HG03558 (cell line): Measurements from ENCODE around the gene GMDS.

Experiments used
- ATAC-seq: cut with Tn5 transposase; IDR thresholded peaks from one replicate; pipeline ENCODE4 v1.9.1; 2021; ENCODE audit warnings: moderate number of reproducible peaks; ENCODE audit not compliant: unreplicated experiment; ENCODE audit errors: extremely low read depth

Gene GMDS

DNA sequence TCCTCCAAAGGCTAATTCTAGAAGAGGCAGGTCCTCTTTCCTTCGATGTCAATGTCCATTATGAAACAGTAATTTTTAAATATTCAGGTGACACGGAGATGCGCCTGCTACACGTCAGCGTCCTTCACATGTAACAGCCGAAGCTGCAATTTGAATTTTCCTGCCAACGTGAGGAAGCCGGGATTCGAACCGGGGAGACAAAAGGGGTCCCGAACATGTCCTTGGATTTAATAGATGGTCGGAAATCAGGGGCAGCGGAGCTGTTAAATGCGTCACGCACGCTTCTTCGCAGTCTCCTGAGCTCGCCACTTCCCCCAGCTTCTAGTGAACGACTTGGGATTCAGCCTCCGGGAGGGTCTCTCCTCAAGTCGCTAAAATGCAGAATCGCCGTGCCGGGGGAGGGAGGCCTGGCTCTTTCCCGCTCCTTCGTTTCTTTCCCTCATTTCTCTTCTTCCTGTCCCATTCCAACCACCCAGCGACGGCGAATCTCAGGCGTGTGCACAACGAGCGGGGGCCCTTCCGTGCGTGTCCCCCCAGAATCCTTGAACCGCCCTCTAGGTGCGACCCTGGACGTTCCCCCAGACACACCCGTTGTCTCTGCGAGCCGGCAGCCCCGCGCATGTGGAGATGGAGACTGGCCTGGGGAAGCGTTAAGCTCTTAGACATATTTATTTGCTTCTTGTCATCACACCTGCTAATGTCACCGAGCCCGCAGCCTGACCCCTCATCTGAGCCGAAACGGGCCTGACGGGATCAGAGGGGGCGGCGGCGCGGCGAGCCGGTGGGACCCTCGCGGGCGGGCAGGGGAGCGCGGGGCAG is 637.0 kb downstream of the GMDS start:
- ATAC-seq, result no peak

DNA sequence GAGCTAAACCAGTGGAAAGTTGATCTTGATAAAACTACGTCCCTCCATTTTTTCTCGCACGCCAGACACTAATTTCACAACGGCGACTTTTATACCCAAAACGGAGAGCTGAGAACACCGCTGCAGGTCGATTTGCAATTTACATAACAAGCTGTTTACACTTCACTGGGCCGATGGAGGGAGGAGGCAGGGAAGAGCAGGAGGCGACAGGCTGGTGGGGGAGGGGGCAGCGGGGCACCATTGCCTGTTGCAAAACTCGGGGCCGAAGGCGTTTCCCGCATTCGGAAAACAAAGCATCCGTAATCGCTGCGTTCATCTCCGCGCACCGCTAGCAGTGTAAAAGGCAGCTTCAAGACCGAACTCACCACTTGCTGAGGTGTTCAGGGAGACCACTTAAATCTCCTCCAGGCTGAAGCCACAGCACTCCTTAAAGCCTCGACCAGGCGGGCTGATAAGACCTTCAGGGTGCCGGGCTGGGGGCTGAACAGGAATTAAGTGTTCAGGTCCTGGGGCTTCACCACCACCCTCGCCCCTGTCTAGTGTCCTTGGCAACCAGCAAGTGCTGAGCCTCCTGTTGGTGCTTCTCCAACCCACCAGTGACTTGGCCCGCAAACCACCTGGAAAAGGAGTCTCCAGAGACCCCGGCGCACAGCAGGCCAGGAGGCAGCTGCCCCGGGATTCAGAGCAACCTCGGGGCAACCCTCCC is 637.7 kb downstream of the GMDS start:
- ATAC-seq, result no peak

DNA sequence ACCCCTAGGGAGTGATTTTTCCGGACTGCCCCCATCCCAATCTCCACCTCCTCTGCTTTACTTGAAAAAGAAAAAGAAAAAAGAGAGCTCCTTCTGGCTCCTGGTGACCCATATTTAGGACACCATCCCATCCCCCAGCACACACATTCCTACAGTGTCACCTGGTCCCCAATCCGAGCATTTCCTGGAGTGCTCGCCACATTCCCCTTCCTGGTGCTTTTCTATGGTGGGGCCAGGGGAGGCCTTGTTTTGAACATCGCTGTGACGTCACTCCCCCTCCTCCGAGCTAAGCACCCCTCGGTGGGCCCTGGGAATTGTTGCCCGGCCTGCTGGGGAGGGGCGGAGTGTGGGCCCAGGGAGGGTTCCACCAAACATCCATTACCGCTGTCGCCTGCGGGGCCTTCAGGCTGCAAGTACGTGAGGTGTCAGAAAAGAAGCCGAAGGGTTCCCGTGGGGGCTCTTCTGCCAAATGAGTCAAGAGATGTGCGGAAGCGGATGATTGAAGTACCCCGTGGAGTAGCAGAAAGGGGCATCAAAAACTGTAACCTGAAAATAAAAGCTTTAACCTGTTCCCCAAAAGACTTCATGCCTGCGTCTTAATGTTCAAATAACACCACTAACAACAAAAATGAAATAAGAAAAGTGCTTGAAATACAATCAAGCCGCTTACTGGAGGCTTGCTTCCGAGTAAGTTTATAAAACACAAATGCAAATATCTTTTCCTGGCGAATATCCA is 638.5 kb downstream of the GMDS start:
- no peak for ATAC-seq

GRCh38 chr6:1605893-1606779 is 639.3 kb downstream of the GMDS start:
- no peak for ATAC-seq

DNA sequence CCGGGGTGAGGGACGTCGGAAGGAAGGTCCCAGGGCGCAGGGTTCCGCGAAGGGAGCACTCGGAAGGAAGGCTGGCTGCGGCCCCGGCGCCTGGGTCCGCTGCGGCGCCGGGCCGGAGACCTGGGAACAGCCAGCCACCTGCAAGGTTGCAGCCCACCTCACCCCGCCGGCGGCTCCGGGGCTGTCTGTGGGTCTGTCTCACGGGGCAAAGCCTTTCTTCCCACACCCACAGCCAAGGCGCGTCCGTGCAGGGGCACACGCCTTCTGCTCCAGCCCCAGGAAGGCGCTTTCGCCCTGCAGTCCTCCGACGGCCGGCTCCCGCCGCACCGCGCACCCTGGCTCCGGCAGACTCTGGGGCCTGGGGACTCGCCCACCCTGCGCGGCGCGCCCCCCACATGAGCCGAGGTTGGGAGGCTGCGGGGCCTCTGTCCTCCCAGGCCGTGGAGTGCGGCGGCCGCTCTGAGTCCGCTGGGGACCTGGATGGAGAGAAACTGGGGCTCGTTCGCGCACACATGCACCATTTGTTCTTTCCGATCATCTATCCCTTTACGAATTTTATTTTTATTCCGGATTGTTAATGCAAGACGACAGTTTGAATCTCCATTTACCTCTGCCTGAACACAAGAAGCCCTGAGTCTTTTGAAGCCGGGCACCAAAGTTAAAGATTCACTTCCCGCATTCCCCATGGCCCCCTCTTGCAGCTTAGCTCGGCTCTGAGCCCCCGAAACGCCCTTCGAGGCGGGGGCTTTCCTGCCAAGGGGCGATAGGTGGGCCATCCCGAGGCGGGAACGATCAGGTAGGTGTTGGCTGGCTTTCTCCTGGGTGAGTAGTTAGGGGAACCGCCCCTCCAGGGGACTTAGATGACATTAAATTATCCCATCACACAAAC is 640.2 kb downstream of the GMDS start:
- no peak for ATAC-seq

- ATAC-seq, result no peak
These were observed 641.0 kb downstream of the GMDS start for GRCh38 chr6:1604158-1605003.

GRCh38 chr6:1603708-1604107 is 641.7 kb downstream of the GMDS start:
- no peak for ATAC-seq

DNA sequence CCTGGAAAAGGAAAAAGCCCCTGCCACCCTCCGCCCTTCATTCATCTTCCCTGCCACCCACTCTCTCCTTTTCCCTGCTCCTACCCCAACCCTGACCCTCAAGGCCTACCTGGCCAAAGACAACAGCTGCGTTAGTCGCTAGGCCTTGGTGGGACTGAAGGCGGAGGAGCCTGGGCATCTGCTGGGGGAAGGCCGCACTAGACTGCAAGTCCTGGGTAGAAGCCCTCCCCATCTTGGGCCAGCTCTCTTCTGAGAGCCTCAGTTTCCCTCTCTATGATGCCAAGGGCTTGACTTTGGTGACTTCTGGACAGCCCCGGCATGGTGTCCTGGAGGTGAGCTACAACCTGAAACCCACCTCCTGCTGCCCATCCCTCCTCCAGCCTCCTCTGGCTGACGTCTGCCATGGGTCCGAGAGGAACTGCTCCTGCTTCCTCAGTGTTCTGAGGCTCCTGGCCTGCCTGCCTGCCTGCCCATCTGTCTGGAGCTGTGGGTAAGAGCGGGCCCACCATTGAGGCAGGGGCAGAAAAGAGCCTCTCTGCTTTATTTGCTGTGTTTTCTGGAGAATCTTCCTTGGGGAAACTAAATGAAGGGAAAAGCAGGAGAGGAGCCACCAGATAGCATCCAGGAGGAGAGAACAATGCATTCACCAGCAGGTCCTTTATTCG is 643.2 kb downstream of the GMDS start:
- ATAC-seq, result no peak

DNA sequence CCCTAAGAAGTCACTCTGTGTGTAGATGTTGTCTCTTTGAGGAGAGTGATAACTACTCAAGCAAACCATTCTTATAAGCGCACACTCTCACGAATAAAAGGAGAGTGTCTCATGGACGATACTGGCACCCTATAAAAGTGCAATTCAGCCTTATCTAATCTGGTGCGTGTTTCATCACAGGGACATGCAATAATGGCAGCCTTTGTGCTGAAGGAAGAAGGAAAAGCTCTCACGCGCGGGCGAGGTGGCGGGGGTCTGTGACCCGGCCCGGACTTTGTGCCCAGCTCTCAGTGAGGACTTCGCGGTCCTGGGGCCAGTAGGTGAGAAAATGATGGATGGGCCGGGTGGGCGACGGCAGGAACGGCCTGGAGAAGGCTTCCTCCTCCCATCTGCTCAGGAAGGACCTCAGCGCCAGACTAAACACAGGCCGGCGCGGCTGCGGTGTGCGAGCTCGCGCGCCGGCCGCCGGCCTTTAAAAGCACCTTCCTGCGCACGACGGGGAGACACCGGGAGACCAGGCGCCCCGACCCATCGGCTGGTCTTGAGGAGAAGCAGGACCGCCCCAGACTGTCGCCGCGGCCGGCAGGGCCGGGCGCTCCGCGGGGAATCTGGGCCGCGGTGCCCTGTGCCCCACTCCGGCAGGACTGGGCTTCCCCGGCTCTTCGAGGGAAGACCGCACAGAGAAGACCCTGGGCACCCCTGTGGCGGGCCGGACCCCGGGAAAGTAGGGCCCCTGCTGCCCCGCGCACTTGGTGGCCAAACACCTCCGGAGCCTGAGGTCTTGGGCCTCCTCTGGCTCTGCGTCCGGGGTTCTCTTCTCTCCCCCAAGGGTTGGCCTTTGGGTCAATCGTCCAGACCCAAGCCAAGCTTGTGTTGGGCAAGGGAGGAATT is 644.0 kb downstream of the GMDS start:
- ATAC-seq, result no peak

DNA sequence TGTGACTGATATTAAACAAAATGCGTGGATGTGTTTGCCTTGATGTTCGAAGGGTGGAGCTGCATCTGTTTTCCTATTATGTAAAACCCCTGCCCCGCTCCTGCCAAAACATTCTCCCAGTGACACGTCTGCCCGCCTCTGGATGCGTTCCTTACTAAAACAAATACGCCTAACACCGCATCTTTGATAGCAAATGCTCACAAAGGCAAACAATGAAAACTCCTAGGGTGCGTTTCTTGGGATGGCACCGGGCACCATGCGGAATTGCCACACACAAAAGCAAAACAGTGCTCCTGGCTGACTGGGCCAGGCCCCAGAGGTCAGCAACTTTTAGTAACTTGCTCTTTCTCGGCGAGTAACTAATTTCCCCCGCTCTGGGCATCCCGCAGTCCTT is 644.6 kb downstream of the GMDS start:
- ATAC-seq, result no peak

GRCh38 chr6:1600063-1600763 is 645.2 kb downstream of the GMDS start:
- ATAC-seq, result no peak

- no peak for ATAC-seq
These were observed 645.9 kb downstream of the GMDS start for GRCh38 chr6:1599469-1599868.

GRCh38 chr6:1598886-1599285 is 646.5 kb downstream of the GMDS start:
- ATAC-seq, result no peak

- no peak for ATAC-seq
These were observed 647.0 kb downstream of the GMDS start for GRCh38 chr6:1598433-1598832.

- no peak for ATAC-seq
These were observed 647.5 kb downstream of the GMDS start for GRCh38 chr6:1597924-1598323.

DNA sequence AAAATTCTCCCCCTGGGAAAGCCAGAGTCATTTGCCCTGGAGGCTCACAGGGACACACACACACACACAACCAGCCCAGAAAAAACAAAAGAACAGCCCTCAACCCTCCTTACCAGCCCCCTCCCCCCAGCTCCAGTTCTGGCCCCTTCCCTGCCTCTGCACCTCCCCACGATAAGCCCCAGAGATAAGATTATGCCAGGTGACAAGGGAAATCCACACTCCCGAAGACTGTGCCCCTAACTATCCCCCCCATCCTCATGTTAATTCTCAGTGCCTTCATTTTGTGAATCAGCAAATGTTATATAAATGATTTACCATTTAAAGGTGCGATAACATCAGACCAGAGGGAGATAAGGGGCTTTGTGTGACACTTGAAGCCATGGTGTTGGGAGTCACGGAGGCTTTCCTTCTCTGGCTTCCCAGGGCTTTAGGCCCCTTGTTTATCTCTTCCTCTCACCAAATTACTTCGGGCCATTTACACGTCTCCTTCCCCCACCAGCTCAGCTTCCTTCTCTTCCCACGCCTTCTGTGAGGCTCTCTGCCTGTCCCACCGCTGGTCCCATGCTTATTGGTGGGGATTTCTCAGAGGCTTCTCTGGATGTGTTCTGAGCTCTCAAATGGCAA is 648.2 kb downstream of the GMDS start:
- ATAC-seq, result no peak
